Fibroblast of lung (primary cell): ENCODE data around the gene SNPH. TPM values are rescaled to one million over a fixed set of nuclear protein-coding genes. Genes with fewer than 3 reads are reported as not detected.
"Not testable (repeated sequence)": the region's sequence is repeated elsewhere in the genome, so short reads cannot be mapped to it uniquely, and the experiment has no call there.

Source experiments
- DNase-seq, 2 donors: peaks; one replicate each; pipeline versions ENCODE4 v3.0.0 to v3.0.0-alpha.2; 2010; ENCODE audit warnings: low read depth in 2 of 2
- H2AFZ ChIP-seq: 2 replicates; pipeline ENCODE4 v1.5.1; 2012; ENCODE audit warnings: low read length, control low read depth, inconsistent platforms
- H3K27ac ChIP-seq: 2 replicates; pipeline ENCODE4 v1.5.1; 2011; ENCODE audit warnings: low read length, control low read depth; ENCODE audit not compliant: insufficient read depth
- H3K27me3 ChIP-seq: 2 replicates; pipeline ENCODE4 v1.5.1; 2011; ENCODE audit warnings: mild to moderate bottlenecking, low read length; ENCODE audit not compliant: control insufficient read depth, insufficient read depth
- H3K36me3 ChIP-seq: 2 replicates; pipeline ENCODE4 v1.5.1; 2011; ENCODE audit warnings: low read length; ENCODE audit not compliant: control insufficient read depth, insufficient read depth
- H3K4me1 ChIP-seq: 2 replicates; pipeline ENCODE4 v1.5.1; 2011; ENCODE audit warnings: low read length; ENCODE audit not compliant: control insufficient read depth, insufficient read depth; ENCODE audit errors: extremely low read depth
- H3K4me2 ChIP-seq: 2 replicates; pipeline ENCODE4 v1.5.1; 2011; ENCODE audit warnings: low read length, control low read depth; ENCODE audit not compliant: insufficient read depth; ENCODE audit errors: extremely low read depth
- H3K4me3 ChIP-seq, 4 experiments: fragments of 200-600 bp in 1 of 4; sonication (generic) in 1 of 4; replicated peaks in 1 of 4; 2 replicates each; pipeline ENCODE4 v1.5.1; 2011 to 2016; ENCODE audit warnings: low read length in 4 of 4, low read depth in 3 of 4, mild to moderate bottlenecking in 3 of 4, control low read depth in 2 of 4, inconsistent platforms in 1 of 4, mixed read lengths in 1 of 4; ENCODE audit not compliant: insufficient read depth in 1 of 4; ENCODE audit errors: control extremely low read depth in 1 of 4
- H3K79me2 ChIP-seq: 2 replicates; pipeline ENCODE4 v1.5.1; 2012; ENCODE audit warnings: mild to moderate bottlenecking, low read length, inconsistent platforms; ENCODE audit not compliant: control insufficient read depth, insufficient read depth
- H3K9ac ChIP-seq: 2 replicates; pipeline ENCODE4 v1.5.1; 2011; ENCODE audit warnings: mild to moderate bottlenecking, low read length, control low read depth; ENCODE audit not compliant: insufficient read depth
- H3K9me3 ChIP-seq: 2 replicates; pipeline ENCODE4 v1.5.1; 2012; ENCODE audit warnings: low read depth, low read length; ENCODE audit not compliant: control insufficient read depth, insufficient read depth
- H4K20me1 ChIP-seq: 2 replicates; pipeline ENCODE4 v1.5.1; 2011; ENCODE audit warnings: low read length; ENCODE audit not compliant: control insufficient read depth, insufficient read depth; ENCODE audit errors: extremely low read depth
- CTCF ChIP-seq, 2 donors: IDR thresholded peaks in 1 of 2; conservative IDR thresholded peaks in 1 of 2; 1 replicate in 1 of 2; 2 replicates in 1 of 2; pipeline ENCODE4 v1.5.1; 2011 to 2012; ENCODE audit warnings: low read length in 2 of 2, control low read depth in 1 of 2, inconsistent platforms in 1 of 2, low read depth in 1 of 2, mild to moderate bottlenecking in 1 of 2
- EZH2 ChIP-seq: IDR thresholded peaks from 2 replicates; pipeline ENCODE4 v1.5.1; 2012; ENCODE audit warnings: low read length, control low read depth, mild to moderate bottlenecking; ENCODE audit errors: missing control alignments
- polyA plus RNA-seq, 2 donors: library from polyadenylated mRNA; depleted of rRNA in 1 of 2; stranded (reverse) in 1 of 2; unstranded in 1 of 2; fragments of >200 nt; gene quantifications; 2 replicates each; pipeline ENCODE4 v1.2.1, GENCODE V29; 2011 to 2012; ENCODE audit warnings: missing spikeins in 1 of 2
- total RNA-seq: library from RNA; depleted of rRNA; stranded (reverse); fragments of >200 nt; gene quantifications from 2 replicates; pipeline ENCODE4 v1.2.1, GENCODE V29; 2014

The SNPH gene
- total and polyA plus RNA-seq, 2 donors (not counting 1 experiment from before 2014, with no cell fraction given), result 0.85 to 18.5 TPM

DNA sequence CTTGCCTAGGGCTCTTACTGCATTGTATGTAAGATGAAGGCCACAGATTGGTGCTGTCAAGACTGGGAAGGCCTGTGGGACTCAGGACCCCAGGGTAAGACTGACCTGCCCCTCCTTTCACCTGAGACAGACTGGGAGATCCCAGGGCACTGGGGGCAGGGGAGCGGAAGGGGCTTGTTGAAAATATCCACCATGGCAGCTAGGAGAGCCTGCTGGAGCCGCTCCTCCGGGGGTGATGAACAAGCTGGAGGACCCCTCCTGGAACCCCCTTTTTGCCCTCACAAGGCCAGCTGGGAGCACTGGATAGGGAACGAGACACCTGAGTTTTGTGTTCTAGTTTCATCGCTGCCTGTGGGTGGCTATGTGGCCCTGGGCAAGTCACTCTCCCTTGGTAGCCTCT is 72.0 kb downstream of the SNPH start:
- no peak for TF ChIP-seq CTCF (conservative IDR thresholded peaks at IDR 0.05 in 1 of 2, IDR thresholded peaks at IDR 0.05 in 1 of 2; ENCODE audit: low read depth in 1 of 2, low read length in 2 of 2)
- TF ChIP-seq EZH2, result no peak
- Histone ChIP-seq H3K9me3 (no peaks in the 10 kb centered on the region), H4K20me1 (no peaks in the 10 kb centered on the region), H3K27me3 (no peaks in the 10 kb centered on the region), H3K79me2 (no peaks in the 10 kb centered on the region), H3K4me2 (no peak overlapping the region), H3K27ac (no peak overlapping the region), H3K4me1 (peaks cover 17% of the 10 kb centered on the region), H3K4me3 (no peak overlapping the region), H3K36me3 (peaks cover under 1% of the 10 kb centered on the region), H2AFZ (no peak overlapping the region), H3K9ac (no peak overlapping the region)
- DNase-seq, result no peak

DNA sequence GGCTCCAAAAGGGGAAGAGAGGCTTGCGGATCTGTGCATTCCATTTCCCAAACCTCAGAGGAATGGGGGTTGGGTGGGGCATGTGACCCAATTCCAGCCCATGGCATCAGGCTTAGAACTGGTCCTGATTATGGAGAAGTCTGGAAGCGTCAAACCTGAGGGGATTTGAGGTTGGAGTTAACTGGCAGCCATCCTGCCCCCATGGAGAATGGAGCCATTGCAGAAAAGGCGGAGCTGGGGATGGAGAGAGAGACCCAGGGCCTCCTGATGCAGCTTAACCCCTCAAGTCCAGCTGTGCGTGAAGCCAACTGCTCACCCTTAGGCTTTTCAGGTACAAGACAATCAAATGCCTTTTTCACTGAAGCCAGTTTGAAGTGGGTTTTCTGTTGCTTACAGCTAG is 72.7 kb downstream of the SNPH start:
- no peaks in the 10 kb centered on the region for H4K20me1 ChIP-seq

GRCh38 chr20:1341561-1342265 is 75.6 kb downstream of the SNPH start:
- Histone ChIP-seq H3K4me1 (peaks cover 10% of the 10 kb centered on the region), H3K4me3 (no peak overlapping the region), H3K9me3 (no peaks in the 10 kb centered on the region), H3K36me3 (no peaks in the 10 kb centered on the region), H4K20me1 (no peaks in the 10 kb centered on the region), H3K79me2 (no peaks in the 10 kb centered on the region), H2AFZ (no peak overlapping the region), H3K27me3 (no peaks in the 10 kb centered on the region), H3K4me2 (no peak overlapping the region), H3K9ac (no peak overlapping the region), H3K27ac (peak overlapping the region; percentile 2)
- TF ChIP-seq CTCF (conservative IDR thresholded peaks at IDR 0.05 in 1 of 2, IDR thresholded peaks at IDR 0.05 in 1 of 2; ENCODE audit: low read depth in 1 of 2, low read length in 2 of 2), result no peak
- peak; percentile 71 for DNase-seq

More for the DNA sequence above, 72.7 kb downstream of the SNPH start:
- no peak for DNase-seq
- no peaks in the 10 kb centered on the region for H3K79me2 ChIP-seq
- no peak overlapping the region for H3K27ac ChIP-seq
- H3K9me3 ChIP-seq, result no peaks in the 10 kb centered on the region
- no peaks in the 10 kb centered on the region for H3K36me3 ChIP-seq
- no peaks in the 10 kb centered on the region for H3K27me3 ChIP-seq
- peaks cover 17% of the 10 kb centered on the region for H3K4me1 ChIP-seq
- H3K4me2 ChIP-seq, result no peak overlapping the region
- H3K4me3 ChIP-seq, result no peak overlapping the region
- no peak overlapping the region for H3K9ac ChIP-seq
- no peak overlapping the region for H2AFZ ChIP-seq
- TF ChIP-seq EZH2, result no peak
- no peak for TF ChIP-seq CTCF (conservative IDR thresholded peaks at IDR 0.05 in 1 of 2, IDR thresholded peaks at IDR 0.05 in 1 of 2; ENCODE audit: low read depth in 1 of 2, low read length in 2 of 2)

DNA sequence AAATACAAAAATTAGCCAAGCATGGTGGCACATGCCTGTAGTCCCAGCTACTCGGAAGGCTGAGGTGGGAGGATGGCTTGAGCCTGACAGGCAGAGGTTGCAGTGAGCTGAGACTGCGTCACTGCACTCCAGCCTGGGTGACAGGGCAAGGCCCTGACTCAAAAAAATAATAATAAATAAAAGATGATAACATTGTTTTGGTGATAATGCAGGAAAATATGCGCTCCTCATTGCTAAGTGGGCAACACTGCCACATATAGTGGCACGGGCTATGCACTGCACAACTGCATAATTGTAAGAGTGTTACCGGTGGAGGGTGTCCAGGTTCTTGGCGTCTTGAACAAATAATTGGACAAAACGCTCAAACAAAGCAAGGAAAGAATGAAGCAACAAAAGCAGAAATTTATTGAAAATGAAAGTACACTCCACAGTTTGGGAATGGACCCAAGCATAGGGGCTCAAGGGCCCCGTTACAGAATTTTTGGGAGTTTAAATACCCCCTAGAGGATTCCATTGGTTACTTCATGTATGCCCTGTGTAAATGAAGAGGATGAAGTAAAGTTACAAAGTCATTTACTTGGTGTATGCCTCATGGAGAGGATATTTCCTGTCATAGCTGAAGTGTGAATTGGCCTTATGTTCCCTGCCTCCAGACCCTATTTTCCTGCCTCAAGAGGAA is 77.5 kb downstream of the SNPH start:
- H3K4me3 ChIP-seq, DNase-seq: not testable (repeated sequence)

More for the DNA sequence above, 77.5 kb downstream of the SNPH start:
- not testable (repeated sequence) for H2AFZ ChIP-seq, H3K79me2 ChIP-seq, H3K27me3 ChIP-seq, H4K20me1 ChIP-seq, H3K27ac ChIP-seq, H3K36me3 ChIP-seq, H3K9ac ChIP-seq, H3K9me3 ChIP-seq, H3K4me1 ChIP-seq, H3K4me2 ChIP-seq
